WTC11 (cell line): ENCODE measurements around the gene DHDDS. TPM values are rescaled to one million over a fixed set of nuclear protein-coding genes. Genes with fewer than 3 reads are reported as not detected.
A peak's percentile ranks its signal among the peaks of the same experiment; 100 is the strongest.

ENCODE experiments used
- ATAC-seq: fragments of 200-7000 bp; cut with Tn5 transposase; 2 replicates; pipeline ENCODE4 v1.10.0; 2021; ENCODE audit warnings: mild to moderate bottlenecking, moderate library complexity
- CTCF ChIA-PET: fragments of 300-600 bp; sonication (Branson Sonifier 250); formaldehyde crosslinking; loops from one replicate; lab custom pipeline; 2021; ENCODE audit warnings: antibody characterized with exemption; lab: Charles Lee
- POLR2A ChIA-PET: fragments of 350-600 bp; sonication (Branson Sonifier 250); formaldehyde crosslinking; loops from one replicate; lab custom pipeline; 2021; ENCODE audit warnings: antibody characterized with exemption; lab: Charles Lee
- DNase-seq: peaks from one replicate; pipeline ENCODE4 v3.0.0; 2021; ENCODE audit warnings: low spot score
- H3K27ac Mint-ChIP-seq: 2 replicates; pipeline ENCODE4 v1.8.0; 2021; ENCODE audit warnings: mixed read lengths
- H3K27me3 Mint-ChIP-seq: 2 replicates; pipeline ENCODE4 v1.8.0; 2021; ENCODE audit warnings: low read depth, mild to moderate bottlenecking, moderate library complexity, mixed read lengths
- H3K36me3 Mint-ChIP-seq: 2 replicates; pipeline ENCODE4 v1.8.0; 2021; ENCODE audit warnings: mixed read lengths
- H3K4me1 Mint-ChIP-seq: 2 replicates; pipeline ENCODE4 v1.8.0; 2022; ENCODE audit warnings: mixed read lengths
- H3K4me3 Mint-ChIP-seq: 2 replicates; pipeline ENCODE4 v1.8.0; 2021; ENCODE audit warnings: mild to moderate bottlenecking, moderate library complexity, mixed read lengths
- H3K9me3 Mint-ChIP-seq: 2 replicates; pipeline ENCODE4 v1.8.0; 2021; ENCODE audit warnings: mixed read lengths
- ARID4B ChIP-seq: sonication (generic); formaldehyde crosslinking; IDR thresholded peaks from 2 replicates; pipeline ENCODE4 v1.8.0; 2023; ENCODE audit warnings: missing genetic modification reagents, mild to moderate bottlenecking, borderline replicate concordance
- CTCF ChIP-seq: fragments of 200-600 bp; IDR thresholded peaks from 2 replicates; pipeline ENCODE4 v1.8.0; 2022; ENCODE audit warnings: antibody characterized with exemption
- E2F4 ChIP-seq: sonication (generic); formaldehyde crosslinking; IDR thresholded peaks from 2 replicates; pipeline ENCODE4 v1.8.1; 2022; ENCODE audit warnings: low read depth, mild to moderate bottlenecking, moderate library complexity, missing genetic modification reagents, borderline replicate concordance
- E2F5 ChIP-seq: sonication (generic); formaldehyde crosslinking; IDR thresholded peaks from 2 replicates; pipeline ENCODE4 v1.8.1; 2022; ENCODE audit warnings: mild to moderate bottlenecking, moderate library complexity, missing genetic modification reagents
- ERG ChIP-seq: fragments of 250-450 bp; sonication (Bioruptor Pico); IDR thresholded peaks from 2 replicates; pipeline ENCODE4 v1.8.0; 2021; ENCODE audit warnings: mild to moderate bottlenecking
- FOXK1 ChIP-seq: sonication (generic); formaldehyde crosslinking; IDR thresholded peaks from 2 replicates; pipeline ENCODE4 v1.8.0; 2022; ENCODE audit warnings: mild to moderate bottlenecking, moderate library complexity, missing genetic modification reagents
- GABPB1 ChIP-seq: sonication (generic); formaldehyde crosslinking; IDR thresholded peaks from 2 replicates; pipeline ENCODE4 v1.8.1; 2023; ENCODE audit warnings: mild to moderate bottlenecking, missing genetic modification reagents
- GRHL2 ChIP-seq: fragments of 250-450 bp; sonication (Bioruptor Pico); IDR thresholded peaks from 2 replicates; pipeline ENCODE4 v1.8.0; 2022; ENCODE audit warnings: mild to moderate bottlenecking, moderate library complexity; ENCODE audit not compliant: insufficient replicate concordance, severe bottlenecking
- HMGXB4 ChIP-seq: sonication (generic); formaldehyde crosslinking; IDR thresholded peaks from 2 replicates; pipeline ENCODE4 v1.8.1; 2023; ENCODE audit warnings: mild to moderate bottlenecking, moderate library complexity, missing genetic modification reagents
- IRF2 ChIP-seq: sonication (generic); formaldehyde crosslinking; IDR thresholded peaks from 2 replicates; pipeline ENCODE4 v1.8.0; 2022; ENCODE audit warnings: low read depth, missing genetic modification reagents, borderline replicate concordance
- MAX ChIP-seq: sonication (generic); formaldehyde crosslinking; IDR thresholded peaks from 2 replicates; pipeline ENCODE4 v1.8.0; 2022; ENCODE audit warnings: mild to moderate bottlenecking, missing genetic modification reagents
- MYBL2 ChIP-seq: sonication (generic); formaldehyde crosslinking; IDR thresholded peaks from 2 replicates; pipeline ENCODE4 v1.8.1; 2023; ENCODE audit warnings: mild to moderate bottlenecking, moderate library complexity, missing genetic modification reagents
- NFATC4 ChIP-seq: fragments of 250-450 bp; sonication (Bioruptor Pico); IDR thresholded peaks from 2 replicates; pipeline ENCODE4 v1.9.0; 2021; ENCODE audit warnings: mild to moderate bottlenecking
- NFE2L1 ChIP-seq: sonication (generic); formaldehyde crosslinking; IDR thresholded peaks from 2 replicates; pipeline ENCODE4 v1.8.1; 2023; ENCODE audit warnings: missing genetic modification reagents
- SMAD4 ChIP-seq: sonication (generic); formaldehyde crosslinking; IDR thresholded peaks from 2 replicates; pipeline ENCODE4 v1.8.0; 2022; ENCODE audit warnings: mild to moderate bottlenecking, missing genetic modification reagents
- SP1 ChIP-seq: sonication (generic); formaldehyde crosslinking; conservative IDR thresholded peaks from 2 replicates; pipeline ENCODE4 v1.8.1; 2022; ENCODE audit warnings: missing genetic modification reagents
- TEAD1 ChIP-seq: sonication (generic); formaldehyde crosslinking; IDR thresholded peaks from 2 replicates; pipeline ENCODE4 v1.8.0; 2022; ENCODE audit warnings: mild to moderate bottlenecking, missing genetic modification reagents
- USF1 ChIP-seq: sonication (generic); formaldehyde crosslinking; IDR thresholded peaks from 2 replicates; pipeline ENCODE4 v1.8.0; 2022; ENCODE audit warnings: mild to moderate bottlenecking, missing genetic modification reagents
- ZBTB21 ChIP-seq: sonication (generic); formaldehyde crosslinking; IDR thresholded peaks from 2 replicates; pipeline ENCODE4 v1.8.1; 2023; ENCODE audit warnings: mild to moderate bottlenecking, missing genetic modification reagents, borderline replicate concordance
- ZNF219 ChIP-seq: sonication (generic); formaldehyde crosslinking; IDR thresholded peaks from 2 replicates; pipeline ENCODE4 v1.8.0; 2023; ENCODE audit warnings: missing genetic modification reagents, mild to moderate bottlenecking, borderline replicate concordance
- ZNF671 ChIP-seq: fragments of 250-450 bp; sonication (Bioruptor Pico); IDR thresholded peaks from 2 replicates; pipeline ENCODE4 v1.8.0; 2021; ENCODE audit warnings: mild to moderate bottlenecking
- total RNA-seq: library from RNA; stranded (reverse); gene quantifications from 3 replicates; pipeline ENCODE4 v1.2.3, GENCODE V29; 2021

DHDDS gene
- total RNA-seq, 1 experiment from 2014 or later = 55.4 TPM

GRCh38 chr1:26472901-26473845 lies 41.1 kb downstream of the DHDDS start:
- Mint-ChIP-seq H3K9me3 (no peaks in the 10 kb centered on the region), H3K4me3 (peak overlapping the region; percentile 89), H3K36me3 (peaks cover 55% of the 10 kb centered on the region), H3K4me1 (peaks cover 31% of the 10 kb centered on the region), H3K27me3 (no peaks in the 10 kb centered on the region; the same call in 1 of the 2 replicates), H3K27ac (peak overlapping the region; percentile 86)
- peak; percentile 59 for ATAC-seq
- TF ChIP-seq GRHL2 (no peak), E2F4 (CRISPR knock-in tag) (peak; percentile 56; the same call in 1 of the 2 replicates), NFATC4 (CRISPR knock-in tag) (peak; percentile 18; the same call in 1 of the 2 replicates), FOXK1 (CRISPR knock-in tag) (peak; percentile 82), MAX (peak; percentile 77), MYBL2 (peak; percentile 54; the same call in 1 of the 2 replicates), SP1 (CRISPR knock-in tag) (peak; percentile 81), E2F5 (CRISPR knock-in tag) (peak; percentile 95), ZNF671 (0 out of 2 replicates have a peak, but pooled peaks have one; percentile 44), ARID4B (CRISPR knock-in tag) (peak; percentile 55; the same call in 1 of the 2 replicates), IRF2 (CRISPR knock-in tag) (no peak), ZNF219 (CRISPR knock-in tag) (no peak), USF1 (CRISPR knock-in tag) (peak; percentile 39; the same call in 1 of the 2 replicates), TEAD1 (CRISPR knock-in tag) (0 out of 2 replicates have a peak, but pooled peaks have one; percentile 8)
- POLR2A ChIA-PET = interaction anchor here (0.6 to 3.8 kb wide), 4 partner anchors 28 to 193 kb away, joined by 3 to 22 read pairs (median 11); partner anchors contain the start of genes LIN28A and SH3BGRL3
- DNase-seq = peak; percentile 96
- CTCF ChIA-PET = interaction anchor here (1.0 to 3.8 kb wide), 4 partner anchors 9 to 56 kb away, joined by 3 to 33 read pairs (median 12); partner anchors contain the start of gene RPS6KA1

- POLR2A ChIA-PET = no interaction called here
- DNase-seq (no peak), ATAC-seq (no peak)
- H3K36me3 Mint-ChIP-seq = peaks cover 52% of the 10 kb centered on the region
- H3K4me1 Mint-ChIP-seq = peaks cover 28% of the 10 kb centered on the region
- no peaks in the 10 kb centered on the region; the same call in 1 of the 2 replicates for H3K27me3 Mint-ChIP-seq
- peak overlapping the region; percentile 27; the same call in 1 of the 2 replicates for H3K27ac Mint-ChIP-seq
- H3K9me3 Mint-ChIP-seq = no peaks in the 10 kb centered on the region
- CTCF ChIA-PET = no interaction called here
- H3K4me3 Mint-ChIP-seq = peak overlapping the region; percentile 89
- TF ChIP-seq ZBTB21 = no peak
- no peak for TF ChIP-seq ERG
- TF ChIP-seq GRHL2 = no peak
- TF ChIP-seq CTCF = no peak
- TF ChIP-seq SMAD4 (CRISPR knock-in tag) = no peak
- TF ChIP-seq NFE2L1 (CRISPR knock-in tag) = no peak
- TF ChIP-seq HMGXB4 (CRISPR knock-in tag) = no peak
- TF ChIP-seq GABPB1 (CRISPR knock-in tag) = no peak
Measured at GRCh38 chr1:26474818-26475217, 42.7 kb downstream of the DHDDS start.
